ENCODE results near the gene SH2D3A.
A peak's percentile ranks its signal among the peaks of the same experiment; 100 is the strongest.
"Not testable (repeated sequence)": the region's sequence is repeated elsewhere in the genome, so short reads cannot be mapped to it uniquely, and the experiment has no call there.

The SH2D3A gene

DNA sequence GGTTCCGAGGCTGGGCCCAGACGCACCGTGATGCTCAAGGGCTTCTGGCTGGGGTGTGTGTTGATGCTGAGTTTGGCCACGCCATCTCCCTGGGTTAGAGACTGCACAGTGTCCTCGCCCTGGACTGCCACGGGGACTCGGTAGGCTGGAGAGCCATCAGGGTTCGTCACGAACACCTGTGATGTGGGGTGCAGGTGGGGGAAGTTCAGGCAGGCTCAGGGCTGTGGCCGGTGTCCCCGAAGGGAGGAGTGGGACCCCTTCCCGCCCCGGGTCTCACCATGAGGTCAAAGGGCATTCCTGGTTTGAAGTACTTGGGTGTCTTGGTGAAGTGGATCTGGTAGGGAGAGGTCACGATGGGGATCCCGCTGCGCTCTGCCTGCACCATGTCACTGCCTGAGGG is 55.0 kb downstream of the SH2D3A start:
- no peak for DNase-seq (ENCODE audit: extremely low spot score)
- ChIA-PET CTCF (no interaction called here), POLR2A (no interaction called here)
- TF ChIP-seq CTCF (IDR thresholded peaks at IDR 0.05; ENCODE audit: control extremely low read depth, extremely low read depth, low read depth, missing control alignments) = no peak

GRCh38 chr19:6711605-6712004 is 55.6 kb downstream of the SH2D3A start:
- ChIA-PET CTCF (interaction anchor here (0.7 to 1.2 kb wide), 2 partner anchors 17 to 24 kb away, joined by 3 read pairs; no protein-coding TSS in a partner anchor), POLR2A (no interaction called here)
- no peak for DNase-seq (ENCODE audit: extremely low spot score)
- TF ChIP-seq CTCF (IDR thresholded peaks at IDR 0.05; ENCODE audit: control extremely low read depth, extremely low read depth, low read depth, missing control alignments) = no peak

DNA sequence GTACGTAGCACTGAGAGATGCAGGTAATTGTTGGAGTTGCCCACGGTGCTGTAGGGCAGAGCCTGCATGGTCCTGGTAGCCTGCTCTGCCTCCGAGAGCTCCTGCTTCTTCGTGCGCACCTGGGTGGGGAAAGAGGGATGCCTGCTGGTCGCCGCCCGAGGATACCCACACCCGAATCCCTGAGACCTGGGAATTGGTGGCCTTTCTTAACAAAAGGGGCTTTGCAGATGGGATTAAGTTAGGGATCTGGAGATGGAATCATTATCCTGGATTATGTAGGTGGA is 56.2 kb downstream of the SH2D3A start:
- DNase-seq (ENCODE audit: extremely low spot score) = no peak
- POLR2A ChIA-PET = no interaction called here
- TF ChIP-seq CTCF (IDR thresholded peaks at IDR 0.05; ENCODE audit: control extremely low read depth, extremely low read depth, low read depth, missing control alignments) = no peak
- CTCF ChIA-PET = interaction anchor here (0.7 to 1.2 kb wide), 2 partner anchors 18 to 25 kb away, joined by 3 read pairs; no protein-coding TSS in a partner anchor

DNA sequence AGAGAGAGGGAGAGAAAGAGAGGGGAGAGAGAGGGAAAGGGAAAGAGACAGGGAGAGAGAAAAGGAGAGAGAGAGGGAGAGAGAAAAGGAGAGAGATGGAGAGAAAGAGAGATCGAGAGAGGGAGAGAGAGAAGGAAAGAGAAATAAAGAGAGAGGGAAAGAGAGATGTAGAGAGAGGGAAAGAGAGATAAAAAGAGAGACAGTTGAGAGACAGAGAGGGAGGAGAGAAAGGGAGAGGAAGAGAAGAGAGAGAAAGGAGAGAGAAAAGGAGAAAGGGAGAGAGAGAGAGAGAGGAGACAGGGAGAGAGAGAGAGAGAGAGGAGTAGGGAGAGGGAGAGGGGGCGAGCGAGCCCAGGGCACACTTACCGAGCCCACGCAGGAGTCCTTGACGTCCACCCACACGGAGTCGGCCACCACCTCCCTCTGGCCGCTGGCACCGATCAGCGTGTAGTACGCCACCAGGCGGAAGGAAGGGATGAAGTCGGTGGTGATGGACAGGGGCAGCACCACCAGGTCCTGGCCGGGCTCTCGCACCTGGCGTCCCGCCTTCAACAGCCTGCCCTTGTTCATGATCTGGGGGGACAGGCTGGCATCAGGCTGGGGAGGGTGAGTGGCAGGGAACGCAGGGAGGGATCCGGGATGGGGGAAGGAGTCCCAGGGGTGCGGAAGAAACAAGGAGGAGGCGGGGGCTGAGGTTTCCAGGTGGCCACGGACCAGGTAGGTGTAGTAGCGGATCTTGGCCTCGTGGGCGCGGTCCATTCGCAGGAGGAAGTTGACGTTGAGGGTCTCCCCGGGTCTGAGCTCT is 56.8 kb downstream of the SH2D3A start:
- CTCF ChIA-PET = interaction anchor here (0.7 to 1.2 kb wide), 2 partner anchors 18 to 25 kb away, joined by 3 read pairs; no protein-coding TSS in a partner anchor
- DNase-seq (ENCODE audit: extremely low spot score) = no peak
- POLR2A ChIA-PET = no interaction called here

GRCh38 chr19:6709549-6709948 is 57.7 kb downstream of the SH2D3A start:
- CTCF ChIA-PET = no interaction called here
- TF ChIP-seq CTCF (IDR thresholded peaks at IDR 0.05; ENCODE audit: control extremely low read depth, extremely low read depth, low read depth, missing control alignments) = no peak
- POLR2A ChIA-PET = no interaction called here
- no peak for DNase-seq (ENCODE audit: extremely low spot score)

More for the DNA sequence above, 56.8 kb downstream of the SH2D3A start:
- peak; percentile 3 for TF ChIP-seq CTCF (IDR thresholded peaks at IDR 0.05; ENCODE audit: control extremely low read depth, extremely low read depth, low read depth, missing control alignments)

- CTCF ChIA-PET; DNase-seq (ENCODE audit: extremely low spot score): not testable (repeated sequence)
- POLR2A ChIA-PET = interaction anchor here (0.7 kb wide), 1 partner anchor 20 kb away, joined by 13 read pairs; no protein-coding TSS in a partner anchor
Observed at GRCh38 chr19:6708913-6709312, 58.3 kb downstream of the SH2D3A start.

GRCh38 chr19:6708346-6708745 is 58.9 kb downstream of the SH2D3A start:
- ChIA-PET POLR2A (interaction anchor here (0.7 kb wide), 1 partner anchor 21 kb away, joined by 13 read pairs; no protein-coding TSS in a partner anchor), CTCF (no interaction called here)
- no peak for TF ChIP-seq CTCF (IDR thresholded peaks at IDR 0.05; ENCODE audit: control extremely low read depth, extremely low read depth, low read depth, missing control alignments)
- no peak for DNase-seq (ENCODE audit: extremely low spot score)

Measured in GM10248 (cell line).